Muscle layer of duodenum (tissue), 2 donors: ENCODE results near the gene SULF2.

Source experiments
- H3K27ac ChIP-seq: one replicate; pipeline ENCODE4 v1.7.0; 2013; ENCODE audit warnings: mild to moderate bottlenecking, low read length
- H3K27me3 ChIP-seq: one replicate; pipeline ENCODE4 v1.7.0; 2013; ENCODE audit warnings: low read depth, mild to moderate bottlenecking, control low read depth, low read length
- H3K36me3 ChIP-seq, 2 donors: one replicate each; pipeline ENCODE4 v1.7.0; 2013; ENCODE audit warnings: low read length in 2 of 2, control low read depth in 1 of 2, mild to moderate bottlenecking in 1 of 2; ENCODE audit not compliant: insufficient read depth in 2 of 2, control insufficient read depth in 1 of 2
- H3K4me1 ChIP-seq, 2 donors: one replicate each; pipeline ENCODE4 v1.7.0; 2013; ENCODE audit warnings: low read length in 2 of 2, mild to moderate bottlenecking in 2 of 2, control low read depth in 1 of 2, moderate library complexity in 1 of 2; ENCODE audit not compliant: insufficient read depth in 2 of 2, control insufficient read depth in 1 of 2
- H3K4me3 ChIP-seq, 2 donors: one replicate each; pipeline ENCODE4 v1.7.0; 2013; ENCODE audit warnings: low read length in 2 of 2, low read depth in 1 of 2, mild to moderate bottlenecking in 1 of 2
- H3K9me3 ChIP-seq, 2 donors: one replicate each; pipeline ENCODE4 v1.7.0; 2013; ENCODE audit warnings: low read length in 2 of 2, control low read depth in 1 of 2, mild to moderate bottlenecking in 1 of 2; ENCODE audit not compliant: control insufficient read depth in 1 of 2
- donor health status: healthy.

Gene SULF2

DNA sequence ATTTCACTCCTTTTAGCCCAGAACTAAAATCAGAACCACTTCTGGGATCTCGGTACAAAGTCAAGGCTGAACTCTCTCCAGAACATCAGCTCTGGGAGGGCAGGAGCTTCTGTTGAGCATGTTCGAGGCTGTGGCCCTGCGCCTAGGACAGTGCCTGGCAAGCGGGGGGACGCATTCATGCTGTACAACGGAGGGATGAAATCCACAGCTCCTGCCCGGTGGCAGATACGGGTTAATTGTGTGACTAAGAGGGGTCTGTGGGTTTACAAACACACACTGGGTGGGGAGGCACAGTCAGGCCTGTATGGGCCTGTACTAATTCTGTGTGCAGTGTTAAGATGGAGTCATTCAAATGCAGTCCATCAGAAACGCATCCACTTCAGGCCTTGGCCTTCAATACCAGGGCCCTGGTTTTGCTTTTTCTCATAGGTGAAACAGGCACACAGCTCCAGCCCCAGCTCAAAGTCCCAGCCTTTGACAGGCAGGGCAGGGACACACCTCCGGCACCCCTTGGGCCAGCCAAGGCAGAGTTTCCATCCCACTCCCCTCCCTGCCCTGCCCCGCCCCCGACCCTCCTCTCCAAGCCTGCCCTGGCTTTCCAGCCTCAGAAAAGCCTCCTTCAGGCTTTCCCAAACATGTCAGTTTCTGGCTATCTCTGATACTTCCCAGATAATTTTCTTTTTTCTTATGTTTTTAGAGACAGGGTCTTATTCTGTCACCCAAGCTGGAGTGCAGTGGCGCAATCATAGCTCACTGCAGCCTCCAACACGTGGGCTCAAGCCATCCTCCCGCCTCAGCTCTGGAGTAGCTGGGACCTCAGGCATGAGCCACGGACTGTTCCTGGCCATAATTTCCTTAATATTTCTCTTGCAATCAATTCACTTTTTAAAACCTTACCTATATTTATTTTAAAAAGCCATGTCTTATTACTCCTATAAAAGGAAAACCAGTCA, 109.8 kb downstream of the SULF2 start:
- H3K4me3 ChIP-seq, result no peak overlapping the region
- no peak overlapping the region for H3K27ac ChIP-seq
- no peaks in the 10 kb centered on the region for H3K27me3 ChIP-seq
- H3K9me3 ChIP-seq, result no peaks in the 10 kb centered on the region
- H3K36me3 ChIP-seq, result peaks cover 0 to 33% of the 10 kb centered on the region in 2 donors
- H3K4me1 ChIP-seq, result no peaks in the 10 kb centered on the region

- no peak overlapping the region for H3K4me3 ChIP-seq
- no peaks in the 10 kb centered on the region for H3K9me3 ChIP-seq
- peaks cover 0 to 33% of the 10 kb centered on the region in 2 donors for H3K36me3 ChIP-seq
- H3K4me1 ChIP-seq, result no peaks in the 10 kb centered on the region
- H3K27me3 ChIP-seq, result no peaks in the 10 kb centered on the region
- H3K27ac ChIP-seq, result no peak overlapping the region
Observed at GRCh38 chr20:47674686-47675085, 110.6 kb downstream of the SULF2 start.

DNA sequence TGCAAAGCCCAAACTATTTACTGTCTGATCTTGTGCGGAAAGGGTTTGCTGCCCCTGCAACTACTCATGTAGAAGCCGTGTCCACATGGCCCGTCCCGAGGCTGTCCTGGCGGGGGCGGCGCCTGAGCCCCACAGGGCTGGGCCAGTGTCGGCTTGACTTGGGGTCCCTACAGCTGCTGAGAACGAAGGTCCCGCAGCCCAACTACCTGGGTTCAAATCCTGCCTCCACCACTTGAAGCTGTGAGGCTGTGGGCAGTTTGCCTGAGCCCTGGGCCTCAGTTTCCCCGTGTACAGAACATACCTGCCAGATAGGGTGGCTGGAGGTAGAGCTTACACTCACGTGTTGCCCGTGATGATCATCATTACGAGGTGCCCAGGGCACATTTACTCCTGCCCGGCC, 111.1 kb downstream of the SULF2 start:
- H3K27ac ChIP-seq, result no peak overlapping the region
- H3K36me3 ChIP-seq, result peaks cover 0 to 33% of the 10 kb centered on the region in 2 donors
- no peak overlapping the region for H3K4me3 ChIP-seq
- H3K4me1 ChIP-seq, result no peaks in the 10 kb centered on the region
- H3K27me3 ChIP-seq, result no peaks in the 10 kb centered on the region
- H3K9me3 ChIP-seq, result no peaks in the 10 kb centered on the region

DNA sequence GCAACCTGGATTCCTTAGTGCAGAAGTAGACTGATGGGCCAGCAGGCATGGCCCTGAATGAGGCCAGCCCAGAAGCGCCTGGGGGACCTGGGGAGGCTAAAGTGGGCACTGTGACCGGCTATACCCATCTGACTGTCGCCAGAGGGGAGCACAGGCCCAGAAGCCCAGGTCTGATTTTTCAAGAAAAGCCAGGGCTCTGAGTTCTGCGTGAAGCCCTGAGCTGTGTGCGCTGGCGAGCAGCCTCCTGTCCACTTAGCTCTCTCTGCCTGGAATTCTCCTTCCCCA, 111.7 kb downstream of the SULF2 start:
- Histone ChIP-seq H3K4me1 (no peaks in the 10 kb centered on the region), H3K4me3 (no peak overlapping the region), H3K9me3 (no peaks in the 10 kb centered on the region), H3K27ac (no peak overlapping the region), H3K36me3 (peaks cover 0 to 33% of the 10 kb centered on the region in 2 donors), H3K27me3 (no peaks in the 10 kb centered on the region)

- Histone ChIP-seq H3K9me3 (no peaks in the 10 kb centered on the region), H3K4me1 (no peaks in the 10 kb centered on the region), H3K27me3 (no peaks in the 10 kb centered on the region), H3K36me3 (peaks cover 0 to 33% of the 10 kb centered on the region in 2 donors), H3K4me3 (no peak overlapping the region), H3K27ac (no peak overlapping the region)
Observed at GRCh38 chr20:47672886-47673670, 112.2 kb downstream of the SULF2 start.

DNA sequence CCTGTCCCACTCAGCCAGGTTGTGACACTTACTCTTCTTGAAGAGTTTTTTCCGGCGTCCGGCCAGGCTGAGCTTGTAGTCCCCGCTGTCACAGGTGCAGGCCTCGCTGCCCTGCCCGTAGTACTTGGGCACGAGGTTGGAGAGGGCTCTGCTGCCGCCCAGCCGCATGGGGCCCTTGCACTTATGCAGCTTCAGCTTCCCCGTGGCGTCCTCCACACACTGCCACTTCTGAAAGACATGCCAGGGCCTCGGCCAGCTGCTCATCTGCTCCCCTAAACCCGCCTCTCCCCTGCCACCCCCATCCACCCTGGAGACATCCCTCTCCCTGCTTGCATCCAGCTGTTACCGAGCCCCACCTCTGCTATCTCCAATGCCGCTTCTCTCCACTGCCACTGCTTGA, 113.1 kb downstream of the SULF2 start:
- Histone ChIP-seq H3K4me1 (no peaks in the 10 kb centered on the region), H3K27ac (no peak overlapping the region), H3K27me3 (no peaks in the 10 kb centered on the region), H3K4me3 (no peak overlapping the region), H3K9me3 (no peaks in the 10 kb centered on the region), H3K36me3 (peaks cover 0 to 29% of the 10 kb centered on the region in 2 donors)

DNA sequence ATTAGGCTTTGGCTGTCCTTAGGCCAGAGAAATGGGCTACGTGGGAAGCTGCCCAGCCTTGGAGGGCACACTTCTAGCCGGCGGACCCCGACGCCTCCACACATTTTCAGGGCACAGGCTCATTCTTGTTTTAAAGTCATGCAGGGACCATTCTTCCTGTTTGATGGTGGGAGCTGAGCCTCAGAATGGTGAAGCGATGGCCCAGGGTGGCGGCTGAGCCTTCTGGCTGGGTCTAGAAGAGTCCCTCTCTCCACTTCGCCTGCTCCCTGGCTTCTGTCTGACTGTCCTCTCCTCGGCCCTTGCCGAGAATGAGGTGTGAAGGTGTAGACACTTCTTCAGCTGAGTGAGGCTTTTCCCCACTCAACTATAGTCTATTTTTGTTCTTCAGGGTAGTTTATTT, 114.4 kb downstream of the SULF2 start:
- H3K4me3 ChIP-seq, result no peak overlapping the region
- no peaks in the 10 kb centered on the region for H3K27me3 ChIP-seq
- H3K4me1 ChIP-seq, result no peaks in the 10 kb centered on the region
- H3K36me3 ChIP-seq, result peaks cover 0 to 19% of the 10 kb centered on the region in 2 donors
- no peaks in the 10 kb centered on the region for H3K9me3 ChIP-seq
- no peak overlapping the region for H3K27ac ChIP-seq

DNA sequence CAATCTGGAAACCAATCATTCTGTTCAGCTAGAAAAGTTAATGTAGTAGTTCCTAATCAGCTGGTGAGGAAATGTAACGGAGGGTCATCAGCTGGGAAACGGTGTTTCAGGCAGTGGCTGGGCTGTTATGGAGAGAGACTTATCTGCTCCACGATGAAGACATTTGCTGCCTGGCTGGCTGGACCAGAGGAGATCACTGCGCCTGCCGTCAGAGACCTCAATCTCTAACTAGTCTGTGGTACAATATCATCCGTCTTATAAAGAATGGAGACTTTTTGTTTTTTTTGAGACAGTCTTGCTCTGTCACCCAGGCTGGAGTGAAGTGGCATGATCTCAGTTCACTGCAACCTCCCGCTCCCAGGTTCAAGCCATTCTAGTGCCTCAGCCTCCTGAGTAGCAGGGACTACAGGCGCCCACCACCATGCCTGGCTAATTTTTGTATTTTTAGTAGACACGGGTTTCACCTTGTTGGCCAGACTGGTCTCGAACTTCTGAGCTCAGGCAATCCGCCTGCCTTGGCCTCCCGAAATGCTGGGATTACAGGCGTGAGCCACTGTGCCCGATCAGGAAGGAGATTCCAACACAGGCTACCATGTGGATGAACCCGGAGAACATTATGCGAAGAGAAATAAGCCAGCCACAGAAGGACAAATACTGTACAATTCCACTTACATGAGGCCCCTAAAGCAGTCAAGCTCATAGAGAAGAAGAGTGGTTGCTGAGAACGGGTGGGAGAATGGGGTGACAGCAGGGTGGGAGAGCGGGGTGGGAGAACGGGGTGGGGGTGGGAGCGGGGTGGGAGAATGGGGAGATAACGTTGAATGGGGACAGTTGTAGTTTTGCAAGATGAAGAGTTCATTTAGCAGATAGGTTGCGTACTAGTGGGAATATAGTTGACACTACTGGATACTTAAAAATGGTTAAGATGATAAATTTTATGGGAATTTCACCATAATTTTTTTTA, 115.1 kb downstream of the SULF2 start:
- H3K36me3 ChIP-seq, result peaks cover 5 to 24% of the 10 kb centered on the region in 2 donors

DNA sequence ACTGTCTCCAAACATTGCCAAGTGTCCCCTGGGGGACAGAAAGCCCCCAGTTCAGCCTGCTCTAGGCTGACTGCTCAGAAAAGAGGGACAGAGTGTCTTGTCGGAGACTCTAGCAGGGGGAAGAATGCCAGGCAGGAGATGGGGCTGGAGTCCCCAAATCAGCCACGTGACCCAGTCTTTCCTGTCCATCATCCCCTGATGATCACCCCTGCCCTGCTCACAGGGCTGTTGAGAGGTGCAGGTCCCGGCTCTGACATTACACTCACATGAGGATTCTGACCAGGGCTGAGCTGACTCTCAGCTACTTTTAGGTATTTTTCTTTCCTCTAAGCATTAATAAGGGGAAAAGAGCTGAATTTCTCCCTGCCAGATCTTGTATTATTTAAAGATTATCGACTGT, 115.8 kb downstream of the SULF2 start:
- H3K36me3 ChIP-seq, result peaks cover 5 to 24% of the 10 kb centered on the region in 2 donors
- H3K4me1 ChIP-seq, result no peaks in the 10 kb centered on the region
- no peak overlapping the region for H3K27ac ChIP-seq
- no peak overlapping the region for H3K4me3 ChIP-seq
- H3K27me3 ChIP-seq, result no peaks in the 10 kb centered on the region
- no peaks in the 10 kb centered on the region for H3K9me3 ChIP-seq

More for the DNA sequence above, 115.1 kb downstream of the SULF2 start:
- Histone ChIP-seq H3K4me1 (no peaks in the 10 kb centered on the region), H3K9me3 (no peaks in the 10 kb centered on the region), H3K27ac (no peak overlapping the region), H3K4me3 (no peak overlapping the region), H3K27me3 (no peaks in the 10 kb centered on the region)

DNA sequence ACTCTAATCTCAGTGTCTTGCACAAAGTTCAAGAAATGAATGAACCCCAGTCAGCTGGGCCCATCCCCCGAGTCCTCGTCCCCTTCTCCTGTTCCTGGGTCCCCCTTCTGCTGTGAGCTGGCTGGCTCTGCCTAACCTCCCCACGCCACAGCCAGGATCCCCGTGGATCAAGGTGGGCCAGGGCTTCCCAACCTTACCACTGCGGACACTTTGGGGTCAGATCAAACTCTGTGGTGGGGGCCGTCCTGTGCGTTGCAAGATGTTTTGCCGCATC, 116.2 kb downstream of the SULF2 start:
- peaks cover under 1 to 2% of the 10 kb centered on the region in 2 donors for H3K4me1 ChIP-seq
- no peaks in the 10 kb centered on the region for H3K9me3 ChIP-seq
- no peak overlapping the region for H3K27ac ChIP-seq
- peaks cover 5 to 24% of the 10 kb centered on the region in 2 donors for H3K36me3 ChIP-seq
- H3K27me3 ChIP-seq, result no peaks in the 10 kb centered on the region
- H3K4me3 ChIP-seq, result no peak overlapping the region
